GM12878 (cell line): ENCODE measurements around the gene TACC2.

ENCODE experiments used
- ASH2L ChIP-seq: fragments of 300-600, 200-600 bp; sonication (generic); IDR thresholded peaks from 2 replicates; pipeline ENCODE4 v1.6.1; 2017; ENCODE audit warnings: low read depth, mild to moderate bottlenecking, borderline replicate concordance
- FOXM1 ChIP-seq: IDR thresholded peaks from 2 replicates; pipeline ENCODE4 v1.6.1; 2012; ENCODE audit warnings: low read depth, mild to moderate bottlenecking, inconsistent platforms, low read length, moderate library complexity
- HDGF ChIP-seq: fragments of 450-650 bp; IDR thresholded peaks from 2 replicates; pipeline ENCODE4 v1.6.1; 2016; ENCODE audit warnings: antibody characterized with exemption
- JUNB ChIP-seq: IDR thresholded peaks from 2 replicates; pipeline ENCODE4 v1.6.1; 2016; ENCODE audit warnings: antibody characterized with exemption, mild to moderate bottlenecking
- MTA2 ChIP-seq: fragments of 450-650 bp; IDR thresholded peaks from 2 replicates; pipeline ENCODE4 v1.6.1; 2016; ENCODE audit warnings: low read depth, mild to moderate bottlenecking, moderate library complexity
- POLR2AphosphoS5 ChIP-seq: IDR thresholded peaks from 2 replicates; pipeline ENCODE4 v1.6.1; 2011; ENCODE audit warnings: mild to moderate bottlenecking, low read length, inconsistent platforms

DNA sequence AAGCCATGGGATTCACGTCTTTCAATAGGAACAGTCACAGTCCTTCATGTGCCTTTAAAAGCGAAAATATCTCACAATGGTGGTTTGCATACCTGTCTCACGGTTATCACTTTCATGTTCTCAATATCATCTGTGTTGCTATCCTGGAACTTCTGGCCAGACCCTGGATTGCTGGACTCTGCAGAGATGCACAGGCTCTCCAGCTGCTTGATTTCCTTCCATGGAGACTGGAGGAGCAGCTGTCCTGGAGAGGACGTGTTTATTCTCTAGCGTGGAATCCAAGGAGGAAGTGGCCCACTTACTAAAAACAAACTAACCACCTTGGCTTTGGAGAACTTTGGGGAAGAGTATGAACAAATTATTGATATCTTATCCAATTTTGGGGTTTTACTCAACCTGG, 298.6 kb downstream of the TACC2 start:
- TF ChIP-seq FOXM1 (no peak), ASH2L (no peak), HDGF (no peak), POLR2AphosphoS5 (no peak), JUNB (no peak), MTA2 (no peak)
